T-helper 22 cell (primary cell): Measurements from ENCODE around the gene PKHD1.

ENCODE experiments used
- DNase-seq: peaks from one replicate; pipeline ENCODE4 v3.0.0-alpha.2; 2020; ENCODE audit warnings: low read depth

PKHD1 gene

DNA sequence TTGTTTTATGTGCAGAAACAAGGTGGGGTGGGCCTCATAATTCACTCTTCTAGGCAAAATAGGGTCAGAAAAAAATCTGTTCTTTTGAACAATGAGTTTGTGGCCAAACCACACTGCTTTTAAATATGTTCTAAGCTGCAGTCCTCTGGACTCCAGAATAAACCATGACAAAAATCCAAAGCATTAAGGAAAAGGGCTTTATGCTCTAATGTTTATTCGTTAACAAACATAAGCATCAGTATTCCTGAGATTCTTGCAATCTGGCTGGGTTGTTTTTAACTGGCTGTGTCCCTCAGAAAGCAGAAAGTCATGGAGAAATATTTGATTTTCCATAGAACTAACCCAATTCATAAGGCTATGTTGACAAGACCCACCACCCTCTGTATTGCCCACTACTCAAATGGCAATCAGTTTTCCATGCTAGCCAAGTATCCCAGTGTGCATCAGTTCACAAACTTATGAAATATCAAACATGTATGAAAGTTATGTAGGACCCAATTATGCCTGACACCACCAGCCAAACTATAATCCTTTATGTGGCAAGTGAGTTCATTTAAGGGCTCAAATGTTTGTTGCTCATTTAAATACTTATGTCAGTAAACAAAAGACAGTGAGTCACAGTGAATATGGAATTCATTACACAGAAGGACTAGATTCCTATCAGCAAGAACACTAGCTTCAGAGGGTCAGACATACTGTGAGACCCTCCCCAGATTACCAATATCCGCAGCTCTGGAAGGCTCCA is 45.1 kb downstream of the PKHD1 start:
- no peak for DNase-seq

DNA sequence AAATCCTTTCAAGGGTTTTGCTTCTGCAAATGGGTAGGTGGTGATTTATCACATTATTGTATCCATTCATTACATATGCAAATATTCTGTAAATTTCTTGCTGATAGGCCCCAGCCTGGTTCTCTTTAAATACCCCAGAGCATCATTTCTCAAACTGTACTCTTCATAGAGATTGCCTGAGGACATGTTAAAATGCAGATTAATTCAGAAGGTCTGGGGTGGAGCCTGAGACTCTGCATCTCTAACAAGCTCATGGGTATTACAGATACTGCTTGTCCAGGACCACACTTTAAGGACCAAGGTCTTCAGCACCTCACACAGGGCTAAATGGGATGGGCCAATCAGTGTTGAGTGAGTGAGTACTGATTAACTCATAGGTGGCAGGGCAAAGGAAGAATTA is 46.3 kb downstream of the PKHD1 start:
- no peak for DNase-seq

DNA sequence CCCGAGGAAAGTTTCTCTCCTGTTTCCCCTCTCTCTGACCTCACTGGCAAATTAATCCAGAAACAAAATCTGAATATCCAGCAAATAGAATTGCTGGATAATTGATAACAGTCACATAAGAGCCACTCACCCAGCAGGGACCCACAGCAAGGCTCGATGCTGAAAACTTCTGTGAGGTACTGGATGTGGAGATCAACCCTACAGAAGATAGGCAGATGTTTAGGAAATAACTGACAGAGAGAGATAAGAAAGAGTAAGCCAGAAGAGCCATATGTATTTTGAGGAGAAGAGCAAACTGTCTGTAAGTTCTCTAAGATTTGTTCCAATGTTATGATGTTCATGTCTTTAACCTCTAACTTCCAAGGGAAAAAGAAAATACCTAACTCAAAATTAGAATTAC is 59.7 kb downstream of the PKHD1 start:
- no peak for DNase-seq

DNA sequence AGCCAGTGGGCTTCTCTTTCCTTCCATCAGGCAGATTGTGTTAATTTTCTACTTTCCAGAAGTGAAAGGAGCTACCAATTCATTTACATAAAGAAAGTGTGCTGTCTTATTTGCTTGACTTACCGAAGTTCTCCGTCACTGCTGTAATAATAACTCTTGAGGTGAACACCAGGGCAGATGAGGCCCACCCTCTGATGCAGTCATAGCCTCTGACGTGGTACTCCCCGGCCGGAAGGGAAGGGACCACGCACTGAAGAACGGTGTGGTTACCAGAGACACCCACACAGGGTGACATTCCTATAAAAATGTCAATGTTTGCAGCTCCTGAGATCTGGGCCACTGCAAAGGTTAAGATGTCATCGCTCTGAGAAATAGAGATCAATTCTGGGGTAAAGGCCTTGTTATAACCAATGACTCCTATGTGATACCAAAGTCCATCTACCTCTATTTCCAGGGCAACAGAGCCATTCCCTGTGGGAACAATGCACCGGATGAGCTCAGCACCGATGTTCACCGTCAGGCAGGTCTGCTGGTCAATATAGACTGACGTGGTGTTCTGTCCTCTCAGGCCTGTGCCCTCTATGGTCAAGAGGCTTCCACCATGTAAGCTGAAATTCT is 62.9 kb downstream of the PKHD1 start:
- DNase-seq, result no peak

DNA sequence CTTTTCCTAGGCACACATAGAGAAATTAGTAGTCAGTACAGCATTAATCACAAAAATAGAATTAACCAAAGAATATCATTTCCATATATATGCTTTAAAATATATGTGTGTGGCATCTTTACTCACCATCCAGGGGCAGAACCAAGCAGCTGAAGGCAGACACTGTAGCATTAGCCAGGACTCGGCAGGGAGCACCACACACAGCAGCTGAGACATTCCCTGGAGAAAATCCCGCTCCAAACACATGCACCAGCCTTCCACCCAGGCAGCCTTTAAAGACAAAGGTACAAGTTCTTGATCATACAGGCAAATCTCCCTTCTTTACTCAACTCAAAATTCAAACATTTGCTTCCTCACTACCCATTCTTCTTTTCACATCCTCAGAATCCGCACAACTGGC is 64.7 kb downstream of the PKHD1 start:
- DNase-seq, result no peak

DNA sequence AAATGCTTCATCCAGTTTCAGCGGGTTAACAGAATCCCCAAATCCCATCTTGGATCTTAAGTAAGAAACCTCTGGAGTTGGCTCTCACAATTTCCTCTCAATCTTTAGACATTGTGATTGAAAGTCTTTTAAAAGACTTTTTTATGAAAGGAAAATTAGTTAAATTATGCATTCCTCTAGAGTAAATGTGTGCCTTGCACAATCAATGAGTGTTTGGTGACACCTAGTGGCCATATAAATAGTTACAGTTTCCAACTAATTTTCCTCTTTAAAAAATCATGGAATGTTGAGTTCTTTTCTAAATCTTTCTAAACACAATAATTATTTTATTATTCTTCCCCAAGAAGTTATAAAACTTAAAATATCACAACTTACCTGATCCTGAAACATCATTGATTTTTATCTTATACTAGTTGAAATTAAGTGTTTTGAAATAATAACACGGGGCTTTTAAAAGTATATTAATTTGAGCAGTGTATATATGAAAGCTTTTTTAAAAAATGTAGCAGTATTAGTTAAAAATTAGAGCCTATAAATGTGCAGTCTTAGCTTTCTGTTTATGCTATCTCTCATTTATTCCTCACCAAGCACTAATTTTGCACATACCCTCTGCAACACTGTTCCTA is 66.4 kb downstream of the PKHD1 start:
- DNase-seq, result no peak

DNA sequence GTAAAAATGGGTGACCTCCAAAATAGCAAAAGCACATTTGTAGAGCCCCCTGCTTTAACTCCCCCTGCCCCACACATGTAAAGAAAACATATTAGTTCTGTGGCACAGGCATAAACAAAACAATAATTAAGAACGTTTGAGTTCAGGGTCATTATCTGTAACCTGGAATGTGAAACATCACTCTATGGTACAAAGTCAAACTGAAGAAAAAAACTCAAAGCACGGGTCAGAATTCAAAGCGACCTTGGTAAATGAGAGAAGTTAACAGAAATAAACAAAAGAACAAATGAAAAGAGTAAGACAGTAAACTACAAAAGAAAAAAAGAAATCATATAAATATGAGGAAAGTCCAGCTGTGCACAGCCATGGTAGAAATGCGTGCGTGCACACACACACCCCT is 67.5 kb downstream of the PKHD1 start:
- DNase-seq, result no peak

DNA sequence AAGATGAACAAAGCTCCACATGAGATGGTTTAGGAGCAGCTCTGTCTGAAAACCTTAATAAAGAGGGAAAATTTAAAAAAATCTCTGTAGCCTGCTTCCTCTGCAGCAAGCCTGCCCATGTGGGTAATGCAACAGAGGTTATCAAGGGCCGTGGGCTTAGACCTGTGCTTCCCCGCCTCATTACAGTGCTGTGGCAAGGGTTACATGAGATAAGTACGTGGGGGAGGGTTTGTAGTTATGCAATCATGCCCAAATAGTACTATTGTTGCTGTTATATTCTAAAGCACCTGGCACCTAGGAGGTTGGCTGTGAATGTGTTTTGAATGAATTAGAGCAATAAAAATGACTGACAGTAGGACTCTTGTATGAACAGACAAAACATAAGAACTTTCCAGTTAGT is 68.3 kb downstream of the PKHD1 start:
- no peak for DNase-seq

DNA sequence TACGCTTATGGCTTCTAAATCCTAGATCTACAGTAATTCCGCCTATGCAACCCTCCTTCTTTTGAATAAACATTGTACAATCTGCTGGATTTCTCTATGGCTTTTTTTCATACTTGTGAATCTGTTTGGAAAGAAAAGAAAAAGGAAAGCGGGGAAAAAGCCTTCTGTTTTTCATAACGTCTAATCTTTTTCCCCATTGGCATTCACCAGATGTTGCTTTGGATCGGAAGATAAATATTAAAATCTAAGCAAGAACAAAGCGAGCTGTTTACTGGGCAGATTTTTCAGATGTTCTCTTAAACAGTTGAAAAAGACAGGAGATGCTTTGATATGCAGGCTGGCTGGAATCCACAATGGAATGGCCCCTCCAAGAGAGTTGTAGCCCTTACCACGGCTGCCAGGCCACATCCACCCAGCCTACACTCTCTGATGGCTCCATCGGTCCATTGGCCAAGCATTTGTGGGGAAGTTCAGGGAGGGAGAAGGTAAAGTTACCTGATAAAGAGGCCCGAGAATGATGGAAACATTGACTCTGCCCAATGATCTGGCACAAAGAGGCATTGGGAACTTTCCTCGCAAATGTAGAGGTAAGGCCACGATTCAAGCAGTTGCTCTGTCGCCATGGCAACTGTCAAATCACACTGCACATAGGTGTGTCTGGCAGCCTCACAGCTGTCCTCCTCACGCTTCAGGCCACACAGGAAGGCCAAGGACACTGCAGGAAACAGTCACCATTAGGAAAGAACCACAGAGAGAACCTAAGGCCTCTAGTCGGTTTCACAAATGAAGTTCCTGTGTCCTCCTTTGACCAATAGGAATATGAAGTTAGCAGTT is 70.3 kb downstream of the PKHD1 start:
- DNase-seq, result no peak

DNA sequence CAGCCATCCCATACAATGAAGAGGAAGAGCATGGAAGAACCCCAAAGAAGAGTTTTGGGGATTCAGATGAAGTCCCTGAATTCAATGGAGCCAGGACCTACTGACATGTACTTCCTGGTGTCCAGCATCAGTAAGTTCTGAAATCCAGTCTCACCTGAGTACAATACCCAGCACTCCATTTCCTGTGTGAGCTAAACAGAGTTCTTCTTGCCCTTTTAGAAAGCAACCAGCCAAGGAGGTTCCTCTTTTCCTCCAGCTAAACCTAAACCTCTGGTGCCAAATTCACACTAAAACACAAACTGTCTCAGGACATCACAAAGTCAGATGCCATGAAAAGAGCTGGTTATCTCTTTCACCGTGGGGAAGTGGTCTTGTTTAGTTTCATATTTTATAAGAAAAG is 71.5 kb downstream of the PKHD1 start:
- DNase-seq, result no peak

DNA sequence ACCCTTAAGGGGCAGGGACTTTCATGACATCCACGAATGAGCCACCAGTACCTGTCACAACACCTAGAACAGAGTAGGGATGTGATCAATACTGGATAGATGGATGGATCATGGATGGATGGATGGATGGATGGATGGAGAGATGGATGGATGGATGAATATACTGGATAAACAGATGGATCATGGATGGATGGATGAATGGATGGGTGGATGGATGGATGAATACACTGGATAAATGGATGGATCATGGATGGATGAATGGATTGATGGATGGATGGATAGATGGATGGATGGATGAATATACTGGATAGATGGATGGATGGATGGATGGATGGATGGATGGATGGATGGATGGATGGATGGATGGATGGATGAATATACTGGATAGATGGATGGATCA is 73.0 kb downstream of the PKHD1 start:
- DNase-seq, result no peak

DNA sequence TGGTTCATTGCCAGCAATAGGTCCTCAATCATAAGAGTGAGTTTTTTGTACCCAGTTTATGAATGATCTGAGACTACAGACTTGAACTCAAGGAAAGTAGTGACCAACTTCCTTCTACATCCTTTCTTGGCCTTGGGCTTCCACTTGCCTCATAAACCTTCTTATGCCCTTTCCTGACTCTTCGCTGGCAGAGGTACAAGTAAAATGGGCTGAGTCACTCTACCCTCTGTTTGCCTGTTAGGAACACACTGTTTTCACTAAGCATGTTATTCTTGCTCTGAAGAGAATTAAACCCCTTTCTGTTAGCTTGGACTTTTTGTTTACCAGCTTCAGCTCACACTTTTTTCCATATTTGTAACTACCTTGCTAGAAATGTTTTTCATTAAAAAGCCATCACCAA is 74.4 kb downstream of the PKHD1 start:
- no peak for DNase-seq

DNA sequence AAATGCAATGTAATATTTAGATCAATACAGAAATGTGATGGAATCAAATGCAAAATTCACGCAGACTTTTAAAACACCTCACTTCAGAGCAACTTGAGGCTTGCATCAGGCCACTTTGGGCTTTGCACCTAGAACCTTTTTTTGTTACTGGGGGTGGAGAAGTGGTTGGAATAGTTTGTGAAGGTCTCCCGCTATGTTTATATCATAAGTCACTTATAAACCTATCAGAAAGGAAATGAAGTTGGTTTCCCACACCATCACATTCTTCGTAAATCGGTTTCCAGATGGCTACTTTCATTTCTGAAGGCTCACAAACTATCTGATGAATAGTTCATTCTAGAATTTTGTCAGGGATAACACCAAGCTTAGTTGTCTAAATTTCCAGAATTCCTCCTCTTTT is 74.8 kb downstream of the PKHD1 start:
- DNase-seq, result no peak

DNA sequence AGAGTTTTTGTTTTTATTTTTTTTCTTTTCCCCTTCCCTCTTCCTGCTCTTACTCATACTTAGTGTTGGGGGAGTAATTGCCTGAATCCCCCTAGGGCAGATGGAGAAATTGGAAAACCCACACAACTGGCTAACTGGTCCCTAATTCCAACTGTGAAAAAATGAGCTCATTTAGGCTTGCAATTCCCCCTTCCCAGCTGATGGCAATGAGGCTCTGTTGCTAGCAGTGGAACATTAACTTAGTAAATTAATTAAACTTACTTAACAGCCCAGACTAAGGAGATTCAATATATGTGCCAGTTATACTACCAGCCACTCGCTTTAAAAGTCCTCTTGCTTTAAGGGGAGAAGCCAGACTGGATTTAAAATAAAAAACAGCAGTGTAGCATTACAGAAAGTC is 76.6 kb downstream of the PKHD1 start:
- DNase-seq, result no peak

DNA sequence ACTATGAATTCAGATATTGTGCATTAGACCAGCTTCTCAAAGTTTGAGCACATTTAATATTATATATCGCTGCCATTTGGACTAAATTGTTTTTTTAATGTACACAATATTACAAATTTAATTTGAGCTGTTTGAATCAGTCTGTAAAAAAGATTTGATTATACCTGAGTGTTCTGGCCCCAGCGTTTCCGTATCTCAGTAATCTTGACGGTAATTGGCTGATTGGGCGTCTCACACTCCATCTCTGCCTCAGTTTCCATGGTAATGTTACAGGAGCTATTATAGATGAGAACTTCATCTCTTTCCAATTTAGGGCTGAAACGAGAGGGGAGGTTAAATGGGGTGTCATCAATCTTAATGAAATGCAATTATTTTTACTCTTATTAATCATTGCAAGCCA is 77.3 kb downstream of the PKHD1 start:
- DNase-seq, result no peak

DNA sequence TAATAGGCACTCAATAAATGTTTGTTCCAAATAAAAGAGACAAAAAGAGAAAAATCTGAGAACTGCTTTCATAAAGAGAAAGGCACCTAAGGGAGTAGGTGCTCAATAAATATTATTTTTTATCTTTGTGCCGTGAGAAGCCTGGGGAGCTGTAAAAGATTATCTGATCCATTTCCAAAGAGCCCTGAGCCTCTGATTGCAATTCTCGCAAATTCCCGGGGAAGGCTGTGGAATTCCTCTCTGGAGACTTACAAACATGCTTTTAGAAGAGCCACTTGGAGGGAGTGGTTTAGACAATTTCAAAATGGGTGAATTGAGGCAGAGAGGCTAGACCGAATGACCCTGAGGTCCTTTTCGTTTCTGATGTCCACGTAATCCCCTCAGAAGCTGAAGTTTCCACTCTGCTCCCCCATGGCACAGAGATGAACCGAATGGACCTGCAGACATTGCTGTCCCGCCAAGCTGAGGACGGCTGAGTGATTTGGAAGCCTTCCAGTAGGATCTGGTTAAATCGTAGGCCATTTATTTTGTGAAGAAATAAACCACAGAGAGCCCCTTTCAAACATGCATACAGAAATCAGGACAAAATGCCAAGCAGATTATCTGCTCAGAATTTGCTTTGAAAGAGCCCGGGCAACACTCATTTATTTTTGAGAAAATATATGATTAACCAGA is 77.8 kb downstream of the PKHD1 start:
- no peak for DNase-seq

DNA sequence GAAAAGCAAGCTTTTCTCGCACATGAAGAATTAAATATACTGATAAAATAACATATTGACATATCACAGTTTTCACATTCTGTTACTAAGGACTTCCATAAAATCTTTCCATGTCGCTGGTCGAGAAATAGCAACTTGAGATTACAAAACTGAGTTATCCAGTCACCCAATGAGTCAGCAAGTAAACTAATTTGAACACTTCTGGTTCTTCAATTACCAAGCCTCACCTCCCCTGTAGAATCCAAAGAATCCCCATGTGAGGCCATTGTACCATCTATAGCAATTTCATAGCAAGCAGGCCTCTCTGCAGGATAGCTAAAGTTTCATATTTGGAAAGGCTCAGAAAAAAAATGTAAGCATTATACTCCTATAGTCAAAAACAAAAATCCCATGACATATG is 87.3 kb downstream of the PKHD1 start:
- DNase-seq, result no peak

DNA sequence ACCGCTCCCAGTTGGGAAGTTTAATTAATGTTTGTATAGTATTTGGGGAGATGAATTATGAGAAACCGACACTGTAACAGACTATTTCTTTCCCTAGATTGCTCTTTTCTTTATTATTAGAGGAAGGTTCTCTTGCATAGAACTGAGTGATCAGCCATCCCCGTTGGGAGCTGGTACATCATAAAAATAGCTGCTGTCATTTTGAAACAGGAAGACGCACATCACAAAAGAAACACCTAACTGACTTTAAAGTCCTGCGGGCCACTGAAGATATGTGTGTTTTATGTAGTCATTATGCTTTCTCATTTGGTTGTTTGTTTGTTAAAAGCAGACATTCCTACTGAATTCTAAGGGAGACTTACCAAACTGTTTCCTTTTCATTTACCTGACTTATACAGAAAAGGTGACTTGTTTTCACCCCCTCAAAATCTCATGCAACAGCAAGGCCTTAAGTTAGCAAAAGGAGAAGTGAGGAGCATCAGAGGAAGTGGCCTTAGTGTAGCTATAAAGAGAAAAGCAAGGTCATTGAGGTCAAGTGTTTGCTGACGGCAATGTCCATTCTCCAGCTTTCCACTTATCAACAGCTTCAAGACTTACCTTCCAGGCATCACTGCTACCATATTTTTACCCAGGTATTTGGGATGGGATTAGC is 91.0 kb downstream of the PKHD1 start:
- no peak for DNase-seq

DNA sequence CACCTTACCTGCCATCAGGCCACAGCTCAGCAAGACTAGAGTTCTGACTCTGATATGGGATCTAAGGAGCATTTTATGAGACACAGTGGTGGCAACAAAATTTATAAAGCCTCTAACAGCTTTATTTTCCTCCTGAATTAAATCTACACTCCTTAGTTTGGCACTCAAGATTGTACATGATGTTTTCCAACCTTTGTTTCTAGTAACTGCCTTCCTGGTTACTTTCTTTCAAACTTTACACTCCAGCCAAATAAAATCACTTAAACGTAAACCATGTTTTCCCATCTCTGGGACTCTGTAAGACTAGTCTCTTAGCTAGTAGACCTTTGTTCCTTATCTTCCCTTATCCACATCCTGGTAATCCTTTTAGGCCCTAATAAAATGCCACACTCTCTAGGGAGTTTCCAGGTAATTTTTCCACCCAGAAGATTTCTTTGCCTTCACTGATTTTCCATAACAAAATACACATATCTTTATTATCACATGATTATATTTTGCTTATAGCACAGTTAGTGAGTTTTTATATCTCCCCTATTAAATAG is 92.1 kb downstream of the PKHD1 start:
- DNase-seq, result no peak

DNA sequence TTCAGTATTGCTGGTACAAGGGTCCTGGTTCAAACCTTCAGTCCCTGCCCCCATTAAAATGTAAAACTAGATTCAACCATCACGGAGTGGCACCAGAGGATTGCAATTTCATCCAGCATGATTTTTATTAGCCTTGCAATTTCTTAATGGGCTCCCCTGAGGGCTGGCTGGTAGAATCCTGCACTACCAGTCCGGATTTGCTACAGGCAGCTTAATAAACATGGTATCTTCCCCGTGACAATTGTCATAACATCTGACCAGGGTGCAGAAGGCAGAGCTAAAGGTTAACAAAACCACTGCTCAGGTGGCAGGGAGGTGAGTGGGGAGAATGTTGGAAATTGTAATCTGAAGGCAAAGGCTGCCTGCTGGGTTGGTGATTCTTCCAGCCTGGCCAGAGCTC is 94.5 kb downstream of the PKHD1 start:
- DNase-seq, result no peak

DNA sequence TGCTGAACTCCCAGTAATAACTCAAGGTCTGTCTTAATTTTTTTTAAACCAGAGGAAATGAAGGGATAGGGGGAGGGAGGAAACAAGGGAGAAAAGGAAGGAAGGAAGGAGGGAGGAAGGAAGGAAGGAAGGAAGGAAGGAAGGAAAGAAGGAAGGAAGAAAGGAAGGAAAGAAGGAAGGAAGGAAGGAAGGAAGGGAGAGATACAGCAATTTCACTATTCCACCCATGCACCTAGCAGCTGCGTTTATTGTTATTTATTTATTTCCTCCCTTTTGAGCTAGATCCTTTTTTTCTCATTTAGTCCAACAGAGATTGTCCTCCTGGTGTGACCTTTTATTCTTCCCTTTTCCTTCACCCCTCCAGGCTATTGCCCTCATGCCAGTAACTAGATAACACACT is 97.6 kb downstream of the PKHD1 start:
- no peak for DNase-seq
